ENCODE data around the gene PTPN23. TPM values are rescaled to one million over a fixed set of nuclear protein-coding genes. Genes with fewer than 3 reads are reported as not detected.

Gene PTPN23, protein sequence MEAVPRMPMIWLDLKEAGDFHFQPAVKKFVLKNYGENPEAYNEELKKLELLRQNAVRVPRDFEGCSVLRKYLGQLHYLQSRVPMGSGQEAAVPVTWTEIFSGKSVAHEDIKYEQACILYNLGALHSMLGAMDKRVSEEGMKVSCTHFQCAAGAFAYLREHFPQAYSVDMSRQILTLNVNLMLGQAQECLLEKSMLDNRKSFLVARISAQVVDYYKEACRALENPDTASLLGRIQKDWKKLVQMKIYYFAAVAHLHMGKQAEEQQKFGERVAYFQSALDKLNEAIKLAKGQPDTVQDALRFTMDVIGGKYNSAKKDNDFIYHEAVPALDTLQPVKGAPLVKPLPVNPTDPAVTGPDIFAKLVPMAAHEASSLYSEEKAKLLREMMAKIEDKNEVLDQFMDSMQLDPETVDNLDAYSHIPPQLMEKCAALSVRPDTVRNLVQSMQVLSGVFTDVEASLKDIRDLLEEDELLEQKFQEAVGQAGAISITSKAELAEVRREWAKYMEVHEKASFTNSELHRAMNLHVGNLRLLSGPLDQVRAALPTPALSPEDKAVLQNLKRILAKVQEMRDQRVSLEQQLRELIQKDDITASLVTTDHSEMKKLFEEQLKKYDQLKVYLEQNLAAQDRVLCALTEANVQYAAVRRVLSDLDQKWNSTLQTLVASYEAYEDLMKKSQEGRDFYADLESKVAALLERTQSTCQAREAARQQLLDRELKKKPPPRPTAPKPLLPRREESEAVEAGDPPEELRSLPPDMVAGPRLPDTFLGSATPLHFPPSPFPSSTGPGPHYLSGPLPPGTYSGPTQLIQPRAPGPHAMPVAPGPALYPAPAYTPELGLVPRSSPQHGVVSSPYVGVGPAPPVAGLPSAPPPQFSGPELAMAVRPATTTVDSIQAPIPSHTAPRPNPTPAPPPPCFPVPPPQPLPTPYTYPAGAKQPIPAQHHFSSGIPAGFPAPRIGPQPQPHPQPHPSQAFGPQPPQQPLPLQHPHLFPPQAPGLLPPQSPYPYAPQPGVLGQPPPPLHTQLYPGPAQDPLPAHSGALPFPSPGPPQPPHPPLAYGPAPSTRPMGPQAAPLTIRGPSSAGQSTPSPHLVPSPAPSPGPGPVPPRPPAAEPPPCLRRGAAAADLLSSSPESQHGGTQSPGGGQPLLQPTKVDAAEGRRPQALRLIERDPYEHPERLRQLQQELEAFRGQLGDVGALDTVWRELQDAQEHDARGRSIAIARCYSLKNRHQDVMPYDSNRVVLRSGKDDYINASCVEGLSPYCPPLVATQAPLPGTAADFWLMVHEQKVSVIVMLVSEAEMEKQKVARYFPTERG (N-terminal part only)
- 10 to 100 TPM; 29.4 to 29.9 TPM for total RNA-seq

DNA sequence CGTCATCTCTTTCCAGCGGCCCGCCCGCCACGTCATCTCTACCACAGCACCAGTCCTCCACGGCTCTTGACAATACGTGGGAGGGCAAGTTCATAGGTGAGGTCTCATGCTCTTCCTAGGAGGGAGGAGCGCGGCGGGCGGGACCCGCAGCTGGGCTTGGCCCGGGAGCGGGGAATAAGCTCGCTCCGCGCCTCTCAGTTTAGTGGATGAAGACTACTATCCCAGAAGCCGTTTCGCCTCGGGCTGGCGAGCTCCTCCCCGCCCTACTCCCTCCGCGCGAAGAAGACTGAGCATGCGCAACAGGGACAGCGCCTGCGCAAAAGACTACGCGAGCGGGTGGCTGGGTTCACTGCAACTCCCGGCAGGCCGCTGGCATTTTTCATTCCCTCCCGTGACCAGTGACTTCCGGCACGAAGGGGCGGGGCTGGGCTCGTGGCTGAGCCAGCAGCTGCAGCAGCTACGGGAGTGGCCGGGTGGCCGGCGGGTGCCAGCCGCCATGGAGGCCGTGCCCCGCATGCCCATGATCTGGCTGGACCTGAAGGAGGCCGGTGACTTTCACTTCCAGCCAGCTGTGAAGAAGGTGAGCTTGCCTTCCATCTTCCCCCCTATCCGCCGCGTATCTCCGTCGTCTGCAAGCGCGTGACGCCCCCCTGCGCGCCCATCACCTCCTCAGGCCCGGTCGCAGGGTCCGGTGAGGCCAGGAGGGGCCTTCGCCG lies at the start of gene PTPN23:
Gene PTPN23 (plus strand): TSS at position 421 of the 716 bp plus-strand sequence. CDS start 76 bp downstream, at position 497.
- H3K27ac Mint-ChIP-seq, result peak within 1 kb of the TSS; percentile 96 to 100
- peak; percentile 86 for ATAC-seq
- peaks cover 25 to 31% of the 10 kb centered on the region in 2 donors for H3K36me3 Mint-ChIP-seq
- peak; percentile 98 to 99 for DNase-seq (ENCODE audit: low spot score in 2 of 2)
- no peaks in the 10 kb centered on the region for H3K9me3 Mint-ChIP-seq

DNA sequence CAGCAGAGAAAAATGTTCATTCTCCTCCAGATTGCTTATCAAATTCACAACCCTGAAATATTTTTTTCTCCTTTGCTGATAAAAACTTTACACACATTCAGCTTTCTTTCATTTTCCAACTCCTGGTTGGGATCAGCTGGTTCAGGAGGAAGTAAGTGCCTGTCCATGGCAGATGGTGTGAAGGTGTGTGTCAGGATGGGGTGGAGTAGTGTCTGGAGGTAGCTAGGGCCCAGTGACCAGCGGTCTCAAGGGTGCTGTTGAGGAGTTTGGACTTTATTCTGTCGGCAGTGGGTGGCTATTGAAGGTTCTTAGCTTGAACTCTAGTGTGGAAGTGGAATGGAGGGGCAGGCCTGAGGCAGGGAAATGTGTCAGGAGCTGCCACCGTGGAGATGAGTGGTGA lies 46.9 kb upstream of the PTPN23 start:
- DNase-seq (ENCODE audit: low spot score in 2 of 2) (no peak), ATAC-seq (no peak)
- H3K27ac Mint-ChIP-seq, result peak overlapping the region in 1 of 2 donors; percentile 61
- no peaks in the 10 kb centered on the region for H3K9me3 Mint-ChIP-seq
- H3K36me3 Mint-ChIP-seq, result peaks cover 16 to 27% of the 10 kb centered on the region in 2 donors

DNA sequence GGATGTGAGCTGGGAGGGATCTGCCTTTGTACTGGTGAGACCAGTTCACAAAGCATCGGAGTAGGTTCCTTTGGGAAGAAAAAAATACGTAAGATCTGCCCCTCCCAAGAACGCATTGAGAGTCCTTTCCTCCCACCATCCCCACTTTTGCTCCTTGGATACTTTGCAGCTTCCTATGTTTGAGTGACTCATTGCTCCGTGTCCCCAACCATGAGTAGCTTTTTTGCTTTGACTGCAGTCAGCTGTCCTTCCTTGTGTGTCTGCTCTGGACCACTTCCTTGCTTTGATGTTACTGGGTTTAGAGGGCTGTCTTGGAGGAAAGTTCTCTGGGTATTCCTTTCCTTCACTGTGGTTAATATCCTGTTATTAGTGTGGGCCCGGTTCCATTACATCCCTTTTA lies 43.2 kb upstream of the PTPN23 start:
- H3K36me3 Mint-ChIP-seq, result peaks cover 20 to 22% of the 10 kb centered on the region in 2 donors

DNA sequence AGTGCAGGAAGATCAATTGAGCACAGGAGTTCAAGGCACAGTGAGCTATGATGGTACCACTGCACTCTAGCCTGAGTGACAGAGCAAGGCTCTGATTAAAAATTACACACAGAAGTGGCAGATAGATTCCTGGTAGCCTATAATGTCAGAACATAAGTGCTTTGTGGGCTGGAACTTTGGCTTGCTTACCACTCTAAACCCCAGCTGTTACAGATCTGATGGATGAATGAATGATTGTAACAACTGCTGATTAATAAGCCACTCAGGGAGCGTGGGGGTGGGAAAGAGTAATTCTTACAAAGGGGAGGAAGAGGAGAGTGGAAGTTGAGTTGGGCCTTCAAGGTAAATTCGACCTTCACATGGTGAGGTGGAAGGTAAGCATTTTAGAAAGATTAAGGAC lies 40.9 kb upstream of the PTPN23 start:
- H3K9me3 Mint-ChIP-seq, result no peaks in the 10 kb centered on the region
- ATAC-seq (no peak), DNase-seq (ENCODE audit: low spot score in 2 of 2) (no peak)
- peak overlapping the region in 1 of 2 donors; percentile 70 for H3K27ac Mint-ChIP-seq
- H3K36me3 Mint-ChIP-seq, result peaks cover 20 to 26% of the 10 kb centered on the region in 2 donors

More for the DNA sequence above, 43.2 kb upstream of the PTPN23 start:
- H3K27ac Mint-ChIP-seq, result peak overlapping the region in 1 of 2 donors; percentile 19
- no peak for DNase-seq (ENCODE audit: low spot score in 2 of 2)
- H3K9me3 Mint-ChIP-seq, result no peaks in the 10 kb centered on the region
- no peak for ATAC-seq

DNA sequence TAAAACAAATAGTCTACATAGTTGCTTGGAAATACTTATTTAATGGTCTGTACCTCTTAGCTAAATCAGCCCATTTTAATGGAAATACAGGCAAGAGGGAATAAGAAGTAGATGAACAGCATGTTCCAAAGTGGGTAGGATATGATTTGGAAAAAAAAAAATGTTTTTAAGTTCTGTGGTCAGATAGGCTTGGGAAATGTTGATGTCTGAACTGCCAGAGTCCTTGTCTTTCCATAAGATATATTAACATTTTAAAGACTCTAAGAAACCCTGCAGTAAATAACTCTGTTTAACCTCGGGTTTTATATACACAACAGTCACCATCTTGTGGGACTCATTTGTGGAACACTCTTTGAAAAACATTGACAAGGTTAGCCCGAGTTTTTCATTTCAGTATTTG lies 40.0 kb upstream of the PTPN23 start:
- ATAC-seq, result no peak
- H3K9me3 Mint-ChIP-seq, result no peaks in the 10 kb centered on the region
- H3K27ac Mint-ChIP-seq, result no peak overlapping the region
- DNase-seq (ENCODE audit: low spot score in 2 of 2), result no peak
- H3K36me3 Mint-ChIP-seq, result peaks cover 20 to 35% of the 10 kb centered on the region in 2 donors

DNA sequence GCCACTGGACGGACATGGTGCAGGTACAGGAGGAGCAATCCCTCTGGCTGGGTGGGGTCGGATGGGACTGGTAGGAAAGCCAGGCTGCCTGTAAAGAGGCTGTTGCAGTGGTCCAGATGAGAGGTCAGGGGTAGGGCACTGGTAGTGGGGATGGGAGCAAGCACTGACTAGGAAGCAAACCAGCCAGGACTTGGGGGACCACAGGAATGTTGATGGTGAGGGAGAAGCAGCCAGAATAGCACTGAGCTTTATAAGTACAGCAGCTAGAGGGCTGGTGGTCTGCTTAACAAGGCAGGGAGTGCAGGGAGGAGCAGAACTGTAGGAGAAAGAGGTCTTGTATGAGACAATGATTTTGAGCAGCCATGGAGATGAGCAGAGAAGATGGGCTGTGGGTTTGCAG lies 38.7 kb upstream of the PTPN23 start:
- H3K27ac Mint-ChIP-seq, result peak overlapping the region; percentile 15 to 94

DNA sequence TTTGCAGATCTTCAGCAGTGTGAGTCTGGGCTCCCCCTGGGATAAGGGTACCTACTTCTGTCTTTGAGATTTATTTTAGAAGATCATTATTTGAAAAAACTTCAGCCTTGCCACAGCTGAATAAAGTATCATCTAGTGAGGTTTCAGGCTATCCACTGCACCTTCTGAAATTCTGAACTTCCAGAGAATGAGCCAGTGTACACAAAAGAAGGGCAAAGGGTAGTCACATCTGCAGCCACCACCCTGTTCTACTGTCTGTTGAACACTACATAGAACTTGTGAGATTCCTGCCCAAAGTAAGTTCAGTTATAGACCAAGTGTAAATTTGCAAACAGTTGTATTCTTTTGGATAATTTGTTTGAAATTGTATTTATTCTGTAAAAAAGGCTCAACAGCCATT lies 38.0 kb upstream of the PTPN23 start:
- peaks cover 10 to 19% of the 10 kb centered on the region in 2 donors for H3K36me3 Mint-ChIP-seq
- ATAC-seq, result no peak
- no peak for DNase-seq (ENCODE audit: low spot score in 2 of 2)
- H3K27ac Mint-ChIP-seq, result peak overlapping the region; percentile 15 to 94
- no peaks in the 10 kb centered on the region for H3K9me3 Mint-ChIP-seq

More for the DNA sequence above, 38.7 kb upstream of the PTPN23 start:
- no peak for DNase-seq (ENCODE audit: low spot score in 2 of 2)
- peaks cover 12 to 25% of the 10 kb centered on the region in 2 donors for H3K36me3 Mint-ChIP-seq
- H3K9me3 Mint-ChIP-seq, result no peaks in the 10 kb centered on the region
- no peak for ATAC-seq

DNA sequence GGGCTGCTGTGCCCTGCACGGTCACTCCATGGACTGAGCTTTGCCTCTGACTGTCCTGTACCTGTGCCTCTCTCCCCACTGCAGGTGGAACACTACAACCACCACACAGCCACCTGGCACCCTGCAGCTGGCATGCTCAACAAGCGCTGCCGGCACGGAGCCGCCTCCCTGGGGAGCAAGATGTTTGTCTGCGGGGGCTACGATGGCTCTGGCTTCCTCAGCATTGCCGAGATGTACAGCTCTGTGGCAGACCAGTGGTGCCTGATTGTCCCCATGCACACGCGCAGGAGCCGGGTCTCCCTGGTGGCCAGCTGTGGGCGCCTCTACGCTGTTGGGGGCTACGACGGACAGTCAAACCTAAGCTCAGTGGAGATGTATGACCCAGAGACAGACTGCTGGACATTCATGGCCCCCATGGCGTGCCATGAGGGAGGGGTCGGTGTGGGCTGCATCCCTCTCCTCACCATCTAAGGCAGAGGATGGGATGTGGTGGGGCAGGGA lies 37.3 kb upstream of the PTPN23 start:
- H3K27ac Mint-ChIP-seq, result no peak overlapping the region
- ATAC-seq (no peak), DNase-seq (ENCODE audit: low spot score in 2 of 2) (no peak)
- H3K9me3 Mint-ChIP-seq, result no peaks in the 10 kb centered on the region
- H3K36me3 Mint-ChIP-seq, result peaks cover 5 to 13% of the 10 kb centered on the region in 2 donors

DNA sequence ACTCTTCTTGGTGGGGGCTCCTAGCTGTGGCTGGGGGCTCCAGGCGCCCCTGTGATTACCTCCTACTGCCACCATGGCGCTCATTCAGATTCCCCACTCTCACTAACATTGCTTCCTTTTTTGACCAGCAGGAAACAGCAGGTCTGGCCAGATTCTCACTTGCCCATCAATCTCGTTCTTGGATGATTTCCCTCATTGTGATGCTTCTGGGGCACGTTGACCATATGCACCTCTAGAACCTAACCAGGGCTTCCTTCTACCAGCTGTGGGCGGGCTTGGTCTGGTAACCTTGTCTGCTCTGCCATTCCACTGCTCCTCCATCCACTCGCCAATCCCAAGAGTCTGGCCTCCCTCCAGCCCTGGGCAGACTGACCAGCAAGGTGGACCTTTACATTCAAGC lies 35.9 kb upstream of the PTPN23 start:
- DNase-seq (ENCODE audit: low spot score in 2 of 2) (no peak), ATAC-seq (no peak)
- no peaks in the 10 kb centered on the region for H3K9me3 Mint-ChIP-seq
- H3K27ac Mint-ChIP-seq, result peak overlapping the region; percentile 56 to 82
- peaks cover 2 to 13% of the 10 kb centered on the region in 2 donors for H3K36me3 Mint-ChIP-seq

DNA sequence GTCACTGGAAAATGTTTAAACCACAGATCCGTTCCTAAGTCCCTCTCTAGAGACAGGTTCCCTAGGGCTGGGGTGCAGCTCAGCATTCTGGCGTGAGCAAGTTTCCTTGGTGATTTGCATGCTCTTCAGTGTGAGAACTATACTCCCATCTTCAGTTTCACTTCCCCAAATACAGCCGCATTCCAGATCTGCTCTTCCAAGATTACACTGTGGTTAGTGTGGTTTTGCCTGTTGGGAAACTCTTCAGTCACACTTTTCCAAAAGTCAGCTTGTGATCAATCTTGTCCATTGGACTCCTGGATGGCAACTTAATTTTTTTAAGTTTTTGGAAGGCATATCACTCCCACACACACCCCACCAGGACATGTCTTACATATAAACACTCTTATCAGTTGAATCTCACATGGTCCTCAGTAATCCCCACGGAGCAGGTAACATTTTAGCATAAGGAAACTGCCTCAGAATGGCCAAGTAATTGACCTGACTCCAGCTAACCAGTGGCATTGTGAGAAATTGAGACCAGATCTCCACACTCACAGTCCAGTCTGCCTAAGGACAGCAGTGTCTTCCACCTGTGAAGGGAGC lies 33.5 kb upstream of the PTPN23 start:
- peaks cover 0 to 13% of the 10 kb centered on the region in 2 donors for H3K36me3 Mint-ChIP-seq
- H3K9me3 Mint-ChIP-seq, result no peaks in the 10 kb centered on the region
- DNase-seq (ENCODE audit: low spot score in 2 of 2) (no peak), ATAC-seq (no peak)
- peak overlapping the region in 1 of 2 donors; percentile 14 for H3K27ac Mint-ChIP-seq

DNA sequence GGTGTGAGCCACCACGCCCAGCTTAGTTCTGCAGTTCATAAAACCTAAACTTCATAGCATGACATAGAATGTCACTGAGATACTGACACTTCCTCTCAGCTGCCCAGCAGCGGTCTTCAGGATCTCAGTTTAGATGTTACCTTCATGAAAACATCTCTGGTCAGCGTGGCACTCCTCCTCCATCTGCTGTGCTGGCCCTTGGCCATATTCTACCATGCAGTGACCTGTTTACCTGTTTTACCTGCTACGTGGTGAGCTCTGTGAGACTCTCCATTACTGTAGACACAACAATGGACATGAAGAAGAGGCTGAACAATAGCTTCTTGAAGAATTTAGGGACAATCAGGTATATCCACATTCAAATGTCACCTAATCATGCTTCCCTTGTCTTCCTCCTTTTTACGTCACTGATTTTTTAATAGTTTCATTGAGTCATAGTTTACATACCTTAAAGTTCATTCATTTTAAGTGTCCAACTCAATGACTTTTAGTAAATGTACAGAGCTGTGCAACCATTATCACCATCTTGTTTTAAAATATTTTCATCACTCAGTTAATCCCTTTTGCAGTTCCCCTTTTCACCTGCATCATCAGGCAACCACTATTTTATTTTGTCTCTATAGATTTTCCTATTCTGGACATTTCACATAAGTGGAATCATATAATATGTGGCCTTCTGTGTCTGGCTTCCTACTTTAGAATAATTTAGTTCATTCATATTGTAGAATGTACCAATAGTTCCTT lies 32.2 kb upstream of the PTPN23 start:
- no peak for ATAC-seq
- Mint-ChIP-seq H3K9me3 (no peaks in the 10 kb centered on the region), H3K27ac (peak overlapping the region in 1 of 2 donors; percentile 14), H3K36me3 (peaks cover 0 to 13% of the 10 kb centered on the region in 2 donors)
- DNase-seq (ENCODE audit: low spot score in 2 of 2), result no peak

DNA sequence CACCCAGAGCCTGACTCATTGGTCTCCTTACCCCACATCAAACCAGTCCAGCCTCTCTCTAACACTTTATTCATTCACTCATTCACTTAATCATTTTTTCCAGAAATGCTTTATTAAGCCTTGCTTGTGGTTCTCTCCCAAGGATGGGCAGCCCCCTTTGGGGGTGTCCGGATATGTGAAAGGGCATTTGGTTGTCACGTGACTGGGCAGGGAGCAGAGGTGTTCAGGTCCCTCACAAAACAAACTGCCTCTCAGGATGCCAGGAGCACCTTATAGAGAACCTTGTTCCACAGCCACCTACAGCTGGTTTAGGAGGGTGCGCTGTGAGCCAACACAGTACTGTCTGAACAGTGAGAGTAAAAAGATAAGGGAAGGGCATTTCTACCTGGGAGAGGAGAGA lies 25.8 kb upstream of the PTPN23 start:
- ATAC-seq (no peak), DNase-seq (ENCODE audit: low spot score in 2 of 2) (no peak)
- H3K27ac Mint-ChIP-seq, result peak overlapping the region; percentile 62 to 86
- H3K9me3 Mint-ChIP-seq, result peaks cover under 1 to 9% of the 10 kb centered on the region in 2 donors
- H3K36me3 Mint-ChIP-seq, result peaks cover 8 to 19% of the 10 kb centered on the region in 2 donors

DNA sequence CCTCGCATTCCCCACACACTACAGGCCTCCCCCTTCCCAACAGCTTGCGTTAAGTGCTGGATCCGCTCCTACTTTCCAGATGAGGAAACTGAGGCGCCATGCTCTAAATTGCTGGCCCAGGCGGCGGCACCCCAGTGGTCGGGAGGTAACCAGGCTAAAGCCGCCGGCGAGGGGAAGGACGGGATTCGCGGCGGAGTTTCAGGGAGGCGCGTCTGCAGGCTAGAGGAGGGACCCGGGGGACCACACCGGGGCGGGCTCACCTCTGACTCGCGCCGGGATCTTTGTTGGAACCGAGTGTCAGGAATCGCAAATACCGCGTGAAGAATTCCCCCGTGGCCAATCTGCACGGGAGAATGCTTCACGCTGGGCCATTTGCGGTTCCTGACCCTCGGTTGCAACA lies 24.6 kb upstream of the PTPN23 start:
- no peak for ATAC-seq
- Mint-ChIP-seq H3K36me3 (peaks cover 14 to 26% of the 10 kb centered on the region in 2 donors), H3K9me3 (peaks cover 6 to 14% of the 10 kb centered on the region in 2 donors), H3K27ac (no peak overlapping the region)
- DNase-seq (ENCODE audit: low spot score in 2 of 2), result no peak

DNA sequence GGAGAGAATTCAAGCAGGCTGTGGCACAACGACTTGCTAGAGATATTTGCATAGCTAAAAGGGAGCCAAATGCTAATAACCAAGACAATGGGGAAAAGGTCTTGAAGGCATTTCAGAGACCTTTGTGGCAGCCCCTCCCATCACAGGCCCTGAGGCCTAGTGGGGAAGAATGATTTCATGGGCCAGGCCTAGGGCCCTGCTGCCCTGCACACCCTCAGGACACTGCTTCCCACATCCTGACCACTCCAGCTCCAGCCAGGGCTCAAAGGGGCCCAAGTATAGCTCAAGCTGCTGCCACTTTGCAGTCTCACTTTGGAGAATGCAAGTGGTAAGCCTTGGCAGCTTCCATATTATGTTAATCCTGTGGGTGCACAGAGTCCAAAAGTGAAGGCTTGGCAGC lies 21.5 kb upstream of the PTPN23 start:
- DNase-seq (ENCODE audit: low spot score in 2 of 2), result no peak
- H3K36me3 Mint-ChIP-seq, result peaks cover 24 to 37% of the 10 kb centered on the region in 2 donors
- ATAC-seq, result no peak
- H3K9me3 Mint-ChIP-seq, result peaks cover 14 to 21% of the 10 kb centered on the region in 2 donors
- H3K27ac Mint-ChIP-seq, result peak overlapping the region in 1 of 2 donors; percentile 67
